Stimulated activated CD8-positive, alpha-beta memory T cell treated with anti-CD3 and anti-CD28 coated beads, Interleukin-15, amount 100 ng/mL, for 48 hours (primary cell): Measurements from ENCODE around the gene MSL3.

Source experiments
- DNase-seq, 2 donors: peaks; one replicate each; pipeline ENCODE4 v3.0.0-alpha.2; 2020; ENCODE audit warnings: low read depth in 2 of 2

The MSL3 gene

DNA sequence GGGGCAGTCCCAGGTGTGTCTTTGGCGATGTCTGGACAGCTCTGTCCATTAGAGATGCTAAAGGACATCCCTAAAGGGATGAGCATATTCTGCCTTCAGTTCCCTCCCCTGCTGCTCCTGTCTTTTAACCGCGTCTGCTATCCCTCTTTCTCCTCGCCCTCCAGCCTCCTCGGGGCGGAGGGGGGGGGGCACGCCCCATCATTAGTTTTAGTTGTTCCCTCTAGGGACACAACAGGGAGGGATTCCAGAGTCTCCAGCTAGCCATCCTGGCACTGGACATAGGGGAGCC, 1.1 kb downstream of the MSL3 start:
- DNase-seq: no peak

DNA sequence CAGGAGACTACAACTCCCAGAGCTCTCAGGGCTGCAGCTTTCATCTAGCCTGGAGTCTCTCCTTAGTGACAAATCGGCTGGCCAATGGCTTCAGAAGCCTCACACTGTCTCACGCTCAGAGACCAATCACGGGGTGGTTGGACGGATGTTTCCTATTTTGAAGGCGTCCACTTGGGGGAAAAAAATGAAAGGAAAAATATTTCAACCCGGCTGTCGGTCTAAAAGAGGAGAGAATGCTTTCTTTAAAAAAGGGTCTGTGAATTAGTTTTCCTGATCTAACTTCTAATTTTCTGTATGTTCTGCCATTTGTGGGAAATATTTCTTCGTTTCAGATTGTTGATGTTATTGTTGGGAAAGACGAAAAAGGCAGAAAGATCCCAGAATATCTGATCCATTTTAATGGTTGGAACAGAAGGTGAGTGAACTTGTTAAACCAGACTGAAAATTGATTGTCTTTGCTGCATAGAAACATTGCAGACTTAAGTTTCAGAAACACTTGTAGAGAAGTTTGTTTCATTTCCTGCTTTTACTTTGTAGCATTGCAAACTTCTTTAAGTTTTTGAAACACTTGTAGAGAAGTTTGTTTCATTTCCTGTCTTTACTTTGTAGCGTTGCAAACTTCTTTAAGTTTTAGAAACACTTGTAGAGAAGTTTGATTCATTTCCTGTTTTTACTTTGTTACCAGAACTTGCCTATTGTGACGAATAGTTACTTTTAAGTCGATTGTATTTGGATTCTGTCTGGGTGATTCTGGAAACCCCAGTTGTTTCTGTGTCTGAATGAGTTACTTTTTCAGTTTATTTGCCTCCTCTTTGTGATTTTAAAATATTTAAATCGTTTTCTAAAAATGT, 1.6 kb downstream of the MSL3 start:
- peak; percentile 57 to 58 for DNase-seq

DNA sequence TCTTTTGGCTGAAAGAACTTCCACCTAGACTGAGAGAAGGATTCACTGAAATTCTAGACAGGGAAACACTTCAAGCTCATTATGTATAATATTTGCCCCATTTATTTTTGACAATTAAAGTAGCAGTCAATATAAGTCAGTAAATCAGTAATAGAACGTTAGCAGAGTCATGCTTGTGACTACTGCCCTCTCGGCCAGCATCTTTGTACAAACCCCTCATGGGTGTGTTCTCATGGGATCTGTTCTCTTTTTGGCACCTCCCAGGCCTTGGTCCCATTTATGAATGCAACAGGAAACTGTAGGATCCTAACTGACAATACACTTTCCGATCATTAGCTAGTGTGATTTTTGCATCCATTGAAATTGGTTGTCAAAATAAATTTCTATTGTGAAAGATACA, 2.9 kb downstream of the MSL3 start:
- no peak for DNase-seq

DNA sequence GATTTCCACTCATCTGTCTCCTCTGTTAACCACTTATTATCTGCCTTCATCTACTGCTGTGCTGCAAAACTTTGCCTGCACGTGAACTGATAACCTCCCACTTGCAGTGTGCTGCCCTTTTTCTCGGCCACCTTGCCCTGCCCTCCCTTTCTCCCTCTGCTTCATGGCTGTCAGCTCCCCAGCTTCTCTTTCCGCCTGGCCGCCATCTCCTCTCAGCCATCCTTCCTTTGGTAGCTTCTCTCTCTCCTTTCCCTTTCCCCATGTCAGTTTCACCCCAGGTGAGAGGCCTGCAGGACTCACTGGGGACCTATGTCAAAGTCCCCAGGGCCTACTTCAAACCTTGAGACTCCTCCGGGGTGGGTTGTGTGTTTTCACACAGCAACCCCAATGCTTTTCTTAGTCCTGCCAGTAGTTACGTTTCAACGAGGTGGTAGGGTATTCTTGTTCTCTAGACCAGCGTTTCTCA, 6.6 kb downstream of the MSL3 start:
- DNase-seq: no peak

DNA sequence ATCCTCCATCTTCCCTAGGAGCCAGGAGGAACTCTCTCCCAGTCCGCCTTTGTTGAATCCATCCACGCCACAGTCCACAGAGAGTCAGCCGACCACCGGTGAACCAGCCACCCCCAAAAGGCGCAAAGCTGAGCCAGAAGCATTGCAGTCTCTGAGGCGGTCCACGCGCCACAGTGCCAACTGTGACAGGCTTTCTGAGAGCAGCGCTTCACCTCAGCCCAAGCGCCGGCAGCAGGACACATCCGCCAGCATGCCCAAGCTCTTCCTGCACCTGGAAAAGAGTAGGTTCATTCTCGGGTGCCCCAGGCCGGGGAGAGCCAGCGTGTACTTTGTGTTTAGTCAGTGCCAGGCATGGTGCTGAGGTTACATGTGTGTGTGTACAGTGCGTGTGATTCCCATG, 7.4 kb downstream of the MSL3 start:
- DNase-seq: no peak

DNA sequence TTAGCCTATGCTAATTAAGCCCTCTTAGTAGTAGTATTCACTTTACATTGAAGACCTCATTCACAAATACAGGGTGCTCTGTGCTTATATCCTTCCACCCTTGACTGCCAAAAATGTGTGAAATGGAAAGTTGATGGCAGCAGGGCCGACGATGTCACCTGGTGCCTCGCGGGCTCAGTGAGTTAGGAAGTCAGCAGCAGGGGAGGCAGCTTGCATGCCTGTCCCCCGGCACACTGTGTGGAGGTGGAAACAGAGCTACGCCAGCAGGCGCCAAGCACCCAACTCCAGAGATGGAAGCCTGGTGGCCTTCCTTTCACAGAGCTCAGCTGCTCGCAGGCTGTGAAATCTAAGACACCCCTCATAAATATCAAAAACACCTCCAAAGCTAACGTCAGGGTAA, 8.4 kb downstream of the MSL3 start:
- no peak for DNase-seq

DNA sequence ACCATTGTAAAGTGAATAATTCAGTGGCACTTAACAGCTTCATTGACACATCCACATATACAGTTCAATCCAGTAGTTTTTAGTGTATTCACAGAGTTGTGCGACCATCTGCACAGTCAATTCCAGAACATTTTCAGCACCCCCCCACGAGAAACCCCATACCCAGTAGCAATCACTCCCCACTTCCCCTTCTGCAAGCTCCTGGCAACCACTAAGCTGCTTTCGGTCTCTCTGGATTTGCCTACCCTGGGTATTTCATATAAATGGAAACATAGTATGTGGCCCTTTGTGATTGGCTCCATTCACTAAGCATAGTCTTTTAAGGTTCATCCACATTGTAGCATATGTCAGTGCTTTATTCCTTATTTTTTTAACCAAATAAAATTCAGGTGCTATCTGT, 10.0 kb downstream of the MSL3 start:
- no peak for DNase-seq

DNA sequence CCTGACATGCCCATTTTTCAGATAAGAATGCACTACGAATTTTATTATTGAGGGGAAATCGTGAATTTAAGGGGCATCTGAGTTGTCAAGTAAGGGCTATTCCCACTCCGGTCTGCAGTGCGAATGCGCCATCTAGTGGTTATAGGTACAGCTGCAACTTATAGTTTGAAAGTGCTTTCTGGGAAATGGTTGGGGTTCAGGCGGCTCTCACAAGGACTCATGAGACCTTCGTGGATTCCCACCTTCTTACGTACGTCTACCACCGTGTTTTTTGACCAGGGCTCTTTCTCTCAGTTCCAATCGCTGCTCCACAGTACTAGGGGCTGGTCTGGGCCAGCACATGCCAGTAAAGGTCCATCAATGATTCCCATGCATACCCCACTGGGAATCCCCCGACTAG, 12.3 kb downstream of the MSL3 start:
- no peak for DNase-seq

DNA sequence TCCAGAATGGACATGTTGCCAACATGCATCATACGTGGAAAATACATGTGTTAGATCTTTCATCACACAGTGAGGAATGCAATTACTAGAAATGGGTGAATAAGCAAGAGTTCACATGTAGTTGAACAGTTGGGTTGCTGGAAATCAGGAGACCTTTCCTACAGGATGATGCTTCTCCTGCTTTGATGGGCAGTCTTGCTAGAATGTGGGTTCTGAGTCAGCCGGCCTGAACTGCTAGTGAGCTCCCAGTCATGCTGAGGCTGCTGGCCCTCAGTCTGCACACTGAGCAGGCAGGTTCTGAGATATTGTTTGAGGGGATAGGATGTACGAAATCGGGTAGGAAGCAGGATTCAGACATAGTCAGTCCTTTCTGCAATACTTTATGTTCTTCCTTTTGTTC, 20.2 kb downstream of the MSL3 start:
- DNase-seq: no peak

DNA sequence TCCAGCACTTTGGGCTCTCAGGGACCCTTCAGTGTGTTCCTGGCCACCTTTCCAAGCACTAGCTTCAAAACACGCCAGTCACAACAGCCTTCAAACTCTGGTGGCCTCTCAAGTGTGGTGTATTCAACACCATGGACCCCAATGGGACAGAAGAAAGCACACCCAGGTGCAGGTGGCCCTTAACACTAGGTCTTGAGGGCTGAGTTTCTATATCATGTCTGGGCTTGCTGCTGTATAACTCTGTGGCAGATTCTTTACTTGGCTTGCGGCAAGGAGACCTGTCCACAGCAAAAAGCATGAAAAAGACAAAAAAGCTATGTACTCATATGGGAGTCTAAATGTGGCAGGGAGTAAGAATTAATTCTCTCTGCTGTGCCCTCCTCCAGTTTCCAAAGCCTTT, 23.1 kb downstream of the MSL3 start:
- no peak for DNase-seq

DNA sequence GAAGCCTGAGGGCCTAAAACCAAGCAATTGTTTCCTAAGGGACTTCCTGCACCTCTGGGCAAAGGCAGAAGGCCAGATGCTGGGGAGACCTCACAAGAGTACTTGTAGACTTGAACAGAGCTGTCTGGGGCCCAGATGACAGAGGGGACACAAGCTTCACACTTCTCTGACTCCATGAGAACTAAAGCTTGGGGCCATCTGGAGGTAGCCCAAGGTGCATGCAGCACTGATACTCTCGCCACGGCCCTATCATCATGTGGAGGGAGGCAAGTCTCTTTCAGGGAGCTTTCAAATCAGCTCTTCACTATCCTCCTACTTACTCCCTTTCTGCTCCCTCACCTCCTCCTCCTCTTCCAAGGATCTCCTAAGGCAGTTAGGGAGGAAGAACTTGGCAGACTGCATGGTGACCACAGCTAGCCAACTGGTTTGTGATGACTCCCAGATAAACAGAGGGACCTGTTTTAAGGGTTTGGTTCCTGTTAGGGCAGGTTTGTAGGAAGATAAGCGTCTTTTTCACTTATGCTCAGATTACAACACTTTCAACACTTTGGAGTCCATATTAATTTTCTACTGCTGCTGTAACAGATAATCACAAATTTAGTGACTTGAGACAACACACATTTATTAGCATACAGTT, 23.8 kb downstream of the MSL3 start:
- no peak for DNase-seq

DNA sequence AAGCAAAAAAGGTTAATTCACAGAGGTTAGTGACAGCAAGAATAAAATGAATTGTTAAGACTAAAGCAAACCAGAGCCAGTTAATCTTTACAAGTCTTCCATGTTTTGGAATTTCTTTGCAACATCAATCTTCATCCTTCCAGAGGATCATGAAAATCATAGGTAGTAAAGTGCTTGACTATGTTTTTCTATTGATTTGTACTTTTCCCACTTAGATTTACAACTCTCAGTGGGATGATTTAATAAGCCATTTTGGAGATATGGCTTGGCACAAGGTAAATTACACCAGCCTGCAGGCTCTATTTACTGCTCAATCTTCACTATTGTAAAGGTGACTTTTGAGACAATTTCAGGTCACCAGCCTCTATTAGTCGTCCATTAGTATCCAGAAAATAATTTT, 26.5 kb downstream of the MSL3 start:
- no peak for DNase-seq

DNA sequence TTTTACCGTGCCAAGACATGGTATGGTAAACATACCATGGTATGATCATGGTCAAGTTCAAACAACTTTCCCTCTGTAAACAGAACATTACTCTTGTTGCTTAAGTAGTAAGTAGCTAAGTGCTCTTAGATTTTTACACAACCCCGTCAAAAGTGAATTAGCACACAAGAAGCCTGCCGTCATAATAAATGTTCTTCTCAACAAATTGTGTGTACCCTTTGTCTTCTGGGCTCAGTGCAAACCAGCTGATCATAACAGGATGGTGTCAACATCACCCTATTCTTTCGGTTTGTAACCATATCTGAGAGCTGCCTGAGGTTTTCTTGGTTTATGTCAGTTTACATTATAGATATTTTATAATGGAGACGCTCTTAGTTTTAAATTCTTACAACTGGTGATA, 28.8 kb downstream of the MSL3 start:
- DNase-seq: no peak

DNA sequence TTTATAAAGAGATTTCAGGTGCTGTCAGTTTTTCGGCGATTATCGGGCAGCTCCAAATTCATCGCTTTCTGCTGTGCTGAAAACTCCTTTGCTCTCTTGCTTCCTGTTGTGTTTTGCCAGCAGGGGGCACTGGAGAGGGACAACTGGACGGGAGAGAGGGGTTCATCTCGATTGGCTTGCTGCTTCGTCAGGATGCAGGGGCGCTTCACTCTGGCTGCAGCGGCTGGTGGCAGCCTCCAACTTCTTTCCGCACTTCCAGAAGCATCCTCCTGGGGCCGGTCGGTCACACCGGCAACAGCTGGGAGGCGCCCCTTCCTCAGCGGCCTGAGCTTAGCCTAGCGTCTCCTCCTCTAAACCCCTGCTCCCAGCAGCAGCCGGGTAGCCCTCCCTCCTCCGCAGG, 29.5 kb downstream of the MSL3 start:
- peak; percentile 32 to 48 for DNase-seq

DNA sequence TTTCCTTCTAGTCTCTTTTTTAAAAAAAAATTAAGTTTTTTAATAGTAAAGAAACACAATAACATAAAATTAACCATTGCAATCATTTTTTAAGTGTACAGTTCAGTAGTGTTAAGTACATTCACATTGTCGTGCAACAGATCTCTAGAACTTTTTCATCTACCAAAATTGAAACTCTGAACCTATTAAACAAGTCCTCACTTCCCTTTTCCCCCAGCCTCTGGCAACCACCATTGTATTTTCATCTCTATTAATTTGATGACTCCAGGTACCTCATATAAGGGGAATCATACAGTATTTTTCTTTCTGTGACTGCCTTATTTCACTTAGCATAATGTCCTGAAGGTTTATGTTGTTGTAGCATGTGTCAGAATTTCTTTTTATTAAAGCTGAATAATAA, 31.8 kb downstream of the MSL3 start:
- no peak for DNase-seq

DNA sequence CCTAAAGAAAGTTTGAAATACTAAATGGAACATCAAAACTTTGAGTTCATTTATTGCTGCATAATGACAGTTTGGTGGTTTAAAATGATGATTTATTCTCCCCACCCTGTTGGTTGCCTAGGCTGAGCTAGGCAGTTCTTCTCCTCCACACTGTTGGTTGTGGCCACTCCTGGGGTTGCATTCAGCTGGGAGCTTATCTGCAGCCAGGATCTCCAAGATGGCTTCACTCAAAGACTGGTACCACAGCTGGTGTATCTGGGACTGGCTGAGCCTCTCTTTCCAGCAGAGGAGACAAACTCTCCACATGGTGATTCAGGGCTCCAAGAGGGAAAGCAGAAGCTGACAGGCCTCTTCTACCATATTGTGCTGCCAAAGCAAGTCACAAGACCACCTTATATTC, 33.1 kb downstream of the MSL3 start:
- no peak for DNase-seq

DNA sequence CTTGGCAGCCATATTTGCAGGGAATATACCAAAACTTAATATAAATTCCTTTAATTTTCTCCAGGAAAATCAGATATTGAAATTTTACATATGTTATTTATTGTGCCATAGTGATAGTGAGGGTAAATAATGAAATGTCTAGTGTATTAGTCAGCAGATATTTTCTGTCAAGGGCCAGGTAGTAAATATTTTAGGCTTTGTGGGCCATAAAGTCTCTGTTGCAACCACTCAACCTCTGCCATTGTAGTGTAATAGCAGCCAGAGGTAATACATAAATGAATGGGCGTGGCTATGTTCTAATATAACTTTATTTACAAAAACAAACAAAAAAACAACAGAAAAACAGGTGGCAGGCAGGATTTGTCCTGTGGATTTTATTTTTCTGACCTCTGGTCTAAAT, 33.5 kb downstream of the MSL3 start:
- no peak for DNase-seq

DNA sequence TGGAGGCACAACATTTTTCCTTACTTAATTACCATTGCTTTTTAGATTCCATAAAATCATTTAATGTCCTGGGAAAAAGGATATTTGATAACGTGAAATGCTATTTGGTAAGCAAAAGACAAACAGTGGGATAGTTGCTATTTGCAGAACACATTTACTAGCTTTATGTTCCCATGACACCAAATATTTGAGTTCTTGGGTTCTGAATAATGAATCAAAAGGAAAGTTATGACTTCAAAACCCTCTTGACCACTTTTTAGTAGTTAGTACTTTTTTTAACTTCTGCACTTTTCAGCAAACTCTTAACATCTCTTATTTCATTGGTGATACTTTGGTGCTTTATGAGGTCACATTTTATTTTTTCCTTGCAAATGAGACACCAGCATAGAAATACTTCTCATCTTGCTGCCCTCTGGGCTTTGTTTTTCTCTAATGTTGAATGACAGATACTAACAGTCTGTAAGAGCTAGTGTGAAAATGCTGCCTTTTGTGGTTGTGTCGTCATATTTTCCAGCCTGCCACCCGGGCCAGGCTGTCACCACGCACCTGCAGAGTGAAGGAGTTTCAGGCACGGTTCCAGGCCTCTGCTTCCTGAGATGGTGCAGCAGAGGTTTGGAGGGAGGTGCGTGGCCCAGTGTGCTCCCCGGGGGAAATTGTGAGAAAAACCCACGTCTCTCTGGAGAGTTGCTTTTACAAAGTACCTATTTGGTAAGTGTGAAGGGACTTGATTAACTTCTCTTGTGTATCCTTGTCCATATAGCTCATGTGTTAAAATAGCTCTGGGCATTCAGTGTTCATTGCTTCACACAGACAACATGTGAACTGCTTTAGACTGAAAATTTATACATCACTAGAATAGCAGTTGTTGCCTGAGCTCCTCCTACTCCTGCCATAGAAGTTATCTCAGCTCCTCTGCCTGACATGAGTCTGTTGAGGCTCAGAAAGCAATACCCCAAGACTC, 34.7 kb downstream of the MSL3 start:
- DNase-seq: peak; percentile 61 to 68

DNA sequence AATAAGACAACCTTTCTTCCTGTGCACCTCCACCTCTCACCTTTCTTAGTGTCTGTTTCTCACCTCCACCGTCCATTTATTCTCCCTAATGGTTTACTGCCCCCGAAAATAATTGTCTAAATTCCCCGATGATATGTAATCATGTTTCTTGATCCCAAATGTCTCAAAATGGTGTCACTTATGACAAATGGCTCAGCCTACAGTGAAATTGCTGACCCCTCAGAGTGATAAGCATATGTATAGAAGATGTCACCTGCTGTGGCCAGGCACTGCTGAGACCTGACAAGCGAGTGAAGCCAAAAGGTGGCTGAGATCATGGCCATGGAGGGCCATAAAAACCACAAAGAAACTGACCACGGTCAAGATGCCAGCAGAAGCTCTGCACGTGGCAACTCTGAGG, 35.7 kb downstream of the MSL3 start:
- DNase-seq: no peak

DNA sequence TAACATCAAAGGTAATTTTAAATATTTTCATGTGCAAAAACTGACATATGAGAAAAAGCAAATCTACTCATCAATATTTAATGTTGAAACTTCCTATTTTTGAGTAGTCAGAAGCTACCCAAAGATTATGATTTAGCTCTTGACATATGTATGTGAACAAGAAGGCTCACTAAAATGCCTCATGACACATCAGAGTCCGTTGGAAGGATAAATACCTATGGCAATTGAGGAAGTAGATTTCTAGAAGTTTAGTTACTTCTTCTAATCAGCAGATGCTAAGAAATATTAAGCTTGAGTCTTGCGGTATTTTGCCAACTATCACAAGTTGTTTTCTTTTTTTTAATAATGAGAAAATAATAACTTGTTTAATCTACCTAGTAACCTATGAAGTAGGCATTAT, 55.3 kb downstream of the MSL3 start:
- DNase-seq: no peak
